ENCODE measurements around the gene NUP62. TPM values are rescaled to one million over a fixed set of nuclear protein-coding genes. Genes with fewer than 3 reads are reported as not detected.

The NUP62 gene
- total RNA-seq, 1 donor from 2014 or later = 28.4 TPM

DNA sequence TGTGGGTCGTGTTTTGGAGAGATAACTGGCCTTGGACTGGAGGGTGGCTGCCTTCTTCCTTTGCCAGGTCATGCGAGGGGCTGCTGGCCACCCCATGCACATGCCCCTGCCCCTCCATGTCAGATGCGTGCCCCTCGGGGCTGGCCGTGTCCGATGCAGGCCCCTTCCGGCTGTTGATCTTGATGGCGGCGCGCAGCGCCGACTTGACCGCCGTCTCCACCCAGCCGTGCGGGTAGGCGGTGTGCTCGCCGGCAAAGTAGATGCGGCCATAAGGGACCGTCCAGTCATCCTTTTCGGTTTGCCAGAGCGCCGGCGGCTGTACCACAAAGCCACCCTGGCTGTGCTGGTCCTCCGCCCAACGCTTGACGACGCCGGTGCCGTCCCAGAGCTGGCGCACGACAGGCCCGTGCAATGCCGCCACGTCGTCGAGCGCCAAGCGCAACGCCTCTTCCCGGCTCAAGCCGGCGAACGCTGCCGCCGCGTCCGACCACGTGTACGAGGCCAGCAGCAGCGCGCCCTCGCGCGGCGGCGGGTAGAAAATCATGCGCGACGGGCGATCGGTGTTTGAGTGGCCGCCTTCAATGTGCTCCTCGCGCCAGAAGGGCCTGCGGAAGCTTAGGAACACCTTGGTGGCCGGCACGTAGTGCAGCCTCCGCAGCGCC lies 39.5 kb downstream of the NUP62 start:
- peak; percentile 83 for DNase-seq
- intact Hi-C loops (cut with micrococcal nuclease) = no loop called here
- ATAC-seq = peak; percentile 74

DNA sequence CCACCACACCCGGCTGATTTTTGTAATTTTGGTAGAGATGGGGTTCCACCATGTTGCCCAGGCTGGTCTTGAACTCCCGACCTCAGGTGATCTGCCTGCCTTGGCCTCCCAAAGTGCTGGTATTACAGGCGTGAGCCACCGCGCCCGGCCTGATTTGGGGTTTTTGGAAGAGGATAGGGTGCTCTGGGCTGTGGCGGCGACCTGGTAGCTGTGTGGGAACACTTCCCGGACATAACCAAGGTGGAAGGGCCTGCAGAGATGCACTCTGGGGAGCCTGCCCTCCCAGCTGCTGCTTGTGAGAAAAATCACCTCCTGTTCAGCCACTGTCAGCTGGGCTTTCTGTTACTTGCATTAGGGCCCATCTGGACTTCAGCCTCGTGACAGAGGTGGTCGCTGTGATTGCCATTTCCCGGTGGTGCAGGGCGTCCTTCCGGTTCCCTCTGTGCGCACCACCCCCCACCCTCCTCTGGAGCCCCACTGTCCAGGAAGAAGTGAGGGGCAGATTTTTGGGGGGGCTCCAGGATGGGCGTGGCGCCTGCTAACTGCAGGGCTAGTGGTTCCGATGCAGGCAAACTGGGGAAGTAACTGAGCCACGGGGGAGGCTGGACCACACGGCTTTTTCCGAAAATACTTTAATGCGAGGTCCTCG lies 40.1 kb downstream of the NUP62 start:
- DNase-seq = no peak
- intact Hi-C loops (cut with micrococcal nuclease) = no loop called here
- no peak for ATAC-seq

DNA sequence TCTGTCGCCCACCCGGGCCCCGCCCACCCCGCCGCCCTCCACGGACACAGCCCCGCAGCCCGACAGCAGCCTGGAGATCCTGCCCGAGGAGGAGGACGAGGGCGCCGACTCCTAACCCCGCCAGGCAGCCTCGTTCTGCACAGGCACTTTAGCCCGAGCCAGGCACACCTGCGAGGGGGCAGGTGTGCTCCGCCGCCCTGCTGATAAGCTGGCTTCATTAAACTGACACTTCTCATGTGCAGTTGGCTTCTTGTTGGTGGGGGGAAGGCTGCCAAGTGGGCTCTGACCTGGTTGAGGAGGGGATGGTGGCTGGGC lies 40.8 kb downstream of the NUP62 start:
- DNase-seq (no peak), ATAC-seq (no peak)
- intact Hi-C loops (cut with micrococcal nuclease) = no loop called here

DNA sequence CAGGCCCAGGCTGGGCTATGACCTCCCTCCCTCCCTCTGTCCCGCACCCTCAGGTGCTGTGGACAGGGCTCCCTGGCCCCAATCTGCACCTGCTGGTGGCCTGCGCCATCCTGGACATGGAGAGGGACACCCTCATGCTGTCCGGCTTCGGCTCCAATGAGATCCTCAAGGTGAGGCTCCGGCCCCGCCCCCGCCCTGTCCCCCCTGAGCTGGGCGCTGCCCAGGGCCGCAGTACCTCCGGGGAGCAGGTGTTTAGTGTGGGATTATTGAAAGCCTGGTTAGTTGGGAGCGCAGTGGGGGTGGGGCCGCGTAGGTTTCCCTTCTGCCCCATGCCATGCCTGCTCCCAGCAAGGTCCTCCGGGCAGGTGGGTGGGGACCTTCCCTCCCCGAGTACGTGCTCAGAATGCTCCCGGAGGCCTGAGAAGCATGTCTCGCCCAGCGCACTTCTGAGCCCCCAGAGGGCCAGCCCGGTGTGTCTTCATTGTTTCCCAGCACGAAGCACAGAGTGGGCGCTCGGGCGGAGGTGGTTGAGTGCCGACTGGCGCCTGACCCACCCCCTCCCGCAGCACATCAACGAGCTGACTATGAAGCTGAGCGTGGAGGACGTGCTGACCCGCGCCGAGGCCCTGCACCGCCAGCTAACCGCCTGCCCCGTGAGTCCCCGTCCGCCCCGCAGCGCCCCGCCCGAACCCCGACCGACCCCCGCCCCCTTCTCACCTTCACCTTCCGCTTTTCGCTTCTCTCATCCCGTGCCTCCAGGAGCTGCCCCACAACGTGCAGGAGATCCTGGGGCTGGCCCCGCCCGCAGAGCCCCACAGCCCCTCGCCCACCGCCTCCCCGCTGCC lies 41.4 kb downstream of the NUP62 start:
- ATAC-seq = no peak
- no peak for DNase-seq
- intact Hi-C loops (cut with micrococcal nuclease) = no loop called here

DNA sequence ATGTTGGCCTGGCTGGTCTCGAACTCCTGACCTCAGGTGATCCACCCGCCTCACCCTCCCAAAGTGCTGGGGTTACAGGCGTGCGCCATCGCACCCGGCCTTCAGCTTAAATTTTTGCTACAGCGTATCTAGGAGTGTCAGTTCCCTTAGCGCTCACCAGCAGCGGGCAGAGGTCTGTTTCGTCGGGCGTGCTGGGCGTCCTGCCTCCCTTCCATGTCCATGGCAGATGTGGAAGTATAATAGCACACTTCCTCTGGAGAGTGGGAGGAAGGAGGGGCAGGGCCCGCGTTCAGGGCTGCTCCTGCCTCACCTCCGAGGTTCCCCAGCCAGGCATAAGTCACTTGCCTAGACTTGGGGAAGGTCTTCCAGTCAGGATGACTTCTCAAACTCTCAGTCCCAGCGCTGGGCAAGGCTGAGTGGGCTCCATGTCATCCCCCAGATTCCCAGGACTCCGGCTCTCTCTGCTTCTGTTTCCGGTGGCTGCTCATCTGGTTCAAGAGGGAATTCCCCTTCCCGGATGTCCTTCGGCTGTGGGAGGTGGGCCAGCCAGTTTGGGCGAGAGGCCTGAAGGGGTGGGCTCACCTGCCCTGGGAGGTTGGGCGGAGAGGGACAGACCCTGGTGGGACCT lies 42.2 kb downstream of the NUP62 start:
- intact Hi-C loops (cut with micrococcal nuclease) = no loop called here
- DNase-seq = no peak
- no peak for ATAC-seq

DNA sequence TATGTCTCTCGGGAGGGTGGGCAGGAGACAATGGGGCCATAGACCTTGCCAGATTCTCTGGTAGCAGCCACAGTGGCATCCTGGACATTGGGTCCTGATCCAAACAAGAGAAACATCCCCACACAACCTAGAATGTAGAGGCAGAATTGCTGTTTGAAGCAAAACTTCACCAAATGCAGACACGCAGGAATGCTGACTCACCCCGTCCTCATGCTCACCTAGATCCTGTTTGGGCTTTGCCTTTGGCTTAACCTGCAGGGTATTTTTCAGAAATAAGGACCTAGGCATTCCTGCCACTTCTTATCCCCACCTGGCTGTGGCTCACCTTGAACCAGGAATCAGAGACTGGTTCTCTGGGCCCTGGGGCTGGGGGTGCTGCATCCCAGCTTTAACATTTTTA lies 44.5 kb downstream of the NUP62 start:
- ATAC-seq (no peak), DNase-seq (no peak)
- intact Hi-C loops (cut with micrococcal nuclease) = no loop called here

DNA sequence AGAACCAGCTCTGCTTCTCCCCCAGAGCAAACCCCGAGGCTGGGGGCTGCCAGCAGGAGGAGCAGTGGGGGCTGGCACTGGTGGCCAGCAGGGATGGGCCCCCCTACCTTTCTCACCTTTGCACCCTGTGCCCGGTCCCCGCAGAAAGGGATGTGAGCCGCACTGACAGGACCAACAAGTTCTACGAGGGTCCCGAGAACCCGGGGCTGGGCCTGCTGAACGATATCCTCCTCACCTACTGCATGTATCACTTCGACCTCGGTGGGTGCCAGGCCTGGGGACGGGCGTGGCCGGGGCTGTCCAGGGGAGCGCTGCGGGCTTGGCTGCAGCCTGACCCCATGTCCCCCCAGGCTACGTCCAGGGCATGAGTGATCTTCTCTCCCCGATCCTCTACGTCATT lies 45.2 kb downstream of the NUP62 start:
- DNase-seq (no peak), ATAC-seq (no peak)
- intact Hi-C loops (cut with micrococcal nuclease) = no loop called here

DNA sequence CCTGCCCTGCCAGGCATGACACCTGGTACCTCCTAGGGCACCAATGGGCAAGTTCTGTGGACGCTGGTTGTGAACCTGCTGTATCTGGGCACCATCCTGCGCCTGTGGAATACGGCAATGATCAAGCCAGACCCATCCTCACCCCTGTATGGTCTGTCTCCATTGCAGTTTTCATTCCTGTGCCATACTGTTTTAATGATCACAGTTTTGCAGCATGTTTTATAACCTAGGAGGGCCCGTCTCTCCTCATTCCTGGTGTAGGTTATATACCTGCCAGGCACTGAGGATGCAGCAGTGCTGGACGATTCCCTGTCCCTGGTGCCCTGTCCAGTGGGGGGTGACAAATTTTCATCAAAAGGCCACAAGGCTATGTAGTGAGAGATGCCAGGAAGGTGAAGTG lies 46.2 kb downstream of the NUP62 start:
- intact Hi-C loops (cut with micrococcal nuclease) = no loop called here
- DNase-seq = no peak
- no peak for ATAC-seq

DNA sequence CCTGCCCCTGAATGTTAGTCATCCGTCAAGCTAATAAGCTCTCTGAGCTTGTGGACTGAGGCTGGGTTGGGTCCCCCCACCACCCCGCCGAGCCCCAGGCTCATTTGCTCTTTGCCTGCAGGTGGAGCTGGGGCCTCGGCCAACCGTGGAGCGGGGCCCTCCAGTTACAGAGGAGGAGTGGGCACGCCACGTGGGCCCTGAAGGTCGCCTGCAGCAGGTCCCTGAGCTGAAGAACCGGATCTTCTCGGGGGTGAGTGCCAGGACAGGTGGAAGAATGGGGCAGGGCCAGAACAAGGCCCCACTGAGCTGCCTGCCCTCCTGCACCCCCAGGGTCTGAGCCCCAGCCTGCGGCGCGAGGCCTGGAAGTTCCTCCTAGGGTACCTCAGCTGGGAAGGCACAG lies 46.7 kb downstream of the NUP62 start:
- intact Hi-C loops (cut with micrococcal nuclease) = no loop called here

DNA sequence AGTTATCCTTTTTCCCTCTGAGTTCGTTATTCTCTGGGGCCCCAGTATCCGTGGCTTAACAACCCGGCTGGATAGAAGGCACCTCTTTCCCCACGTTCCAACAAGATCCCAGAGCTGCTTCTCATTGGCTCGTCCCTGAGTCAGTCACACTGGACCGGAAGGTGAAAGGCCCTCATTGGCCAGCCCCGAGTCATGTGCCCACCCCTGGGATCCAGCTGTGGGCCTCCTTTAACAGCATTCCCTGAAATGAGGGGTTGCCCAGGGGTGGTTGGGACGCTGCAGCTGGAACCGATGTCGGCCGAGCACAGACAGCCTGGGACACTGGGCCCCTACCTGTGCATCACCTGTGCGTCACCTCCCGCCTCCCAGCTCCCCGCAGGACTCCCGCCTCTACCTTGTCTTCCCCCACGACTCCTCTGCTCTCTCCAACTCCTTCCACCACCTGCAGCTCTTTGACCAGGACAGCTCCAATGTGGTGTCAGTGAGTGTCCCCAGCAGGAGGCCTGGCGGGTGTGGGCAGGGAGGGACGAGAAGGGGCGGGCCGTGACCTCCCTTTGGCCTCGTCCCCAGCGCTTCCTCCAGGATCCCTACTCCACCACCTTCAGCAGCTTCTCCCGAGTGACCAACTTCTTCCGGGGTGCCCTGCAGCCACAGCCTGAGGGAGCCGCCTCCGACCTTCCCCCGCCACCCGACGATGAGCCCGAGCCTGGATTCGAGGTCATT lies 47.5 kb downstream of the NUP62 start:
- DNase-seq (no peak), ATAC-seq (no peak)
- intact Hi-C loops (cut with micrococcal nuclease) = no loop called here

More for the DNA sequence above, 46.7 kb downstream of the NUP62 start:
- ATAC-seq = no peak
- DNase-seq = no peak

DNA sequence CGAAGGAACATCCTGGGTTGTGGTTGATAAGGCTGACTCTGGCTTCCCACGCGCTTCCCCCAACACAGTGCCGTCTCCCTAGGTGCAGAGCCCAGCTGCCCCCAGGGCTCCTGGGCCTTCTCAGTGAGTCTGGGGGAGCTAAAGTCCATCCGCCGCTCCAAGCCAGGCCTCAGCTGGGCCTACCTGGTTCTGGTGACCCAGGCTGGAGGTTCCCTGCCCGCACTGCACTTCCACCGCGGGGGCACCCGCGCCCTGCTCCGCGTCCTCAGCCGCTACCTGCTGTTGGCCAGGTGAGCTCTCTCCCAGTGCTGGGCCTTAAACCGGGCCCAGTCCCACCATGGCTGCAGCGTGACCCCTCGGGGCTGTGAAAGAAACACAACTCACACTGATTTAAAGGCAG lies 48.1 kb downstream of the NUP62 start:
- ATAC-seq (no peak), DNase-seq (no peak)
- intact Hi-C loops (cut with micrococcal nuclease) = no loop called here

DNA sequence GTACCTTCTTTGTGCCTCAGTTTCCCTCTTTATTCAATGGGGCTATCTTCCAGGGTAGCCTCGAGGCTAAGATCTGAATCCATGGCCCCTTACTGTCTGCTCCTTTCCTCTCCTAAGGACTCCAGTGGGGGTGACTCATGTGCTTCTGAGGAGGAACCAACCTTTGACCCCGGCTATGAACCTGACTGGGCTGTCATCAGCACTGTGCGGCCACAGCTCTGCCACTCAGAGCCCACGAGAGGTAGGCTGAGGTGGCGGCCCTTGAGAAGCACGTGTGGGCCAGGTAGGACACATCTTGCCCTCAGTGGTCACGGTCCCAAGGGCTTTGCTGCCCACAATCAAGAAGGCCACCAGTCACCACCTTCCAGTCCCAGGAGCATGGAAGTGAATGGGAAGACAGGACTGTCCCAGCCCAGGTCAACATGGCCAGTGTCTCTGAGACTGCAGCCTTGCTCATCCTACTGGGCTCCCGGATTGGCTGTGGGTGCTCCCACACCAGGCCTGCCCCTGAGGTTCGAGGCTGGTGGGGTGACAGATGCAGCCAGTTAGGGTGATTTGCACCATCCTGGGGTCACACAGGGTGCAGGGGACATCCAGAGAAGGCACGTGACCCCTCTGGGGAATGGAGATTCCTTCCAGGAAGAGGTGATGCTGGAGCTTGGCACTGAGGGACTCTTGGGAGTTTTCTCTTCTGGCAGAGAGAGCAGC lies 49.0 kb downstream of the NUP62 start:
- intact Hi-C loops (cut with micrococcal nuclease) = no loop called here
- DNase-seq (no peak), ATAC-seq (no peak)

DNA sequence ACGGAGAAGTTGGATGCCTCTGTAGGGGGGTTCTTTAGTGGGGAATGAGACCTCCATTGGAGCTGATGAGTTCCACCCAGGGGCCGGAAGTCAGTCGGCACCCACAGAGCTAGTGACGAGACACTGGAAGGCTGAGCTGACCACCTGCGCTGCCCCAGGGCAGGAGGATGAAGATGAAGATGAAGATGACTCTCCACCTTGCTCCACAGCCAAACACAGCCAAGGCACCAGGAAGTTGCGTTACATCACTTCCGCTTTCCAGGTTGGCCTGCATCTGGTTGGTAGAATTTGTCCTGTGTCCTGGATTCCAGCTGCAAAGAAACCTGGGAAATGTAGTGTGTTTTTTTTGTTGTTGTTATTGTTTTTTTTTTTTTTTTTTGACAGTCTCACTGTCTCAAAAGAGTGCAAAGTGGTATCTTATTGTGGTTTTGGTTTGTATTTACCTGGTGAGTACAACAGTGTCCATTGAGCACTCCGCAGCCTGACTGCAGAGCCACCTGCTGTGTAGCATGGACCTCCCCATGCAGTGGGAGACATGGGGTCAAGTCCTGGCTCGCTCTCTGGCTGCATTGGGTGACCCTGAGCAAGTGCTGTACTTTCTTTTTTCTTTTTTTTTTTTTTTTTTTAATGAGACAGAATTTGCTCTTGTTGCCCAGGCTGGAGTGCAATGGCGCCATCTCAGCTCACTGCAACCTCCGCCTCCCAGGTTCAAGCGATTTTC lies 49.9 kb downstream of the NUP62 start:
- no peak for DNase-seq
- no peak for ATAC-seq
- intact Hi-C loops (cut with micrococcal nuclease) = no loop called here

DNA sequence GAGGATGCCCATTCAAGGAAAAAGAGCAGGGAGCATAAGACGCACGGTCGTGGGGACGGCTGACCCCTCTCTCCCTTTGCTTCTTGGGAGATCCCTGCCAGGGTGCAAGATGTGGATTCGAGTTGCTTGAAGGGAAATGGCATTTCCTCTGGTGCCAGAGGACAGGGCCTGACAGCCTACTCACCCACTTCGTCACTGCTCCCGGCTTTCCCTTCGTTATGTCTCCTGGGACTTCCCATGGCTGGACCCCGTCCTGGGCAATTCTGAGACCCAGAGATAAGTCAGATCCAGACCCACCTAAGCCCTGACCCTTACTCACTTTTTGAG lies 50.6 kb downstream of the NUP62 start:
- ATAC-seq (no peak), DNase-seq (no peak)
- intact Hi-C loops (cut with micrococcal nuclease) = no loop called here

DNA sequence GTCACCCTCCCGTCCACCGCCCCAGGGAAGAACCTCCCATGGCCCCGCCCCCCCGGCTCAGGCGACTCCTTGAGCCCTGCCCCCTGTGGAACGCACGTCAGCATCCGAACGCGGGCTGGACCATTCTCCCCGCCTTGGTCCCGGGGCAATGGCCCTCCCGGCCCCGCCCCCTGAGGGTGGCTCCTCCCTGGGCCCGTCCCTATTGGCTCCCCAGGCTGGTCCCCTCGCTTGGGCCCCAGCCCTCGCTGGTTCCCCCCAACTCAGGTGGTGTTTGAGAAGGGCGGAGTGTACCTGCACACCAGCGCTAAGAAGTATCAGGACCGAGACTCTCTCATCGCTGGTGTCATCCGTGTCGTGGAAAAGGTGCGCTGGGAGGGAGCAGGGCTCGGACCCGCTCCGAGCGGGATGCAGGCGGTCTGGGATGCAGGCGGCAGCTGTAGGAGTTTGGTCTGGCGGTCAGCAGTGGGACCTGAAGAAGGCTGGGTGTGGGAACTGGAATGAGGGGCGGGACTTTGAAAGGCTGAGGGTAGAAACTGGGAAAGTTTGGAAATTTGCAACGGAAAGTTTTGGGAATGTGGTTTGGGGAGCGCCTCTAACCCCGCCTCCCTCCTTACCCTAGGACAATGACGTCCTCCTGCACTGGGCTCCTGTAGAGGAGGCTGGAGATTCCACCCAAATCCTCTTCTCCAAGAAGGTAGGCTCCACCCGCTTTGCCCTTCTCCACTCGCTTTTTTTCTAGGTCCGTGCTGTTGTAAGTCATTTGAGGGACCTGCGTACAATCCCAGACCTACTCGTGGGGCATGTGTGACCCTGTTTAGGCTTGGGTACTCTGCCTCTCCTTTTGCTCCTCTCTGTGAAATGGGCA lies 51.2 kb downstream of the NUP62 start:
- ATAC-seq = peak; percentile 73
- intact Hi-C loops (cut with micrococcal nuclease) = no loop called here

DNA sequence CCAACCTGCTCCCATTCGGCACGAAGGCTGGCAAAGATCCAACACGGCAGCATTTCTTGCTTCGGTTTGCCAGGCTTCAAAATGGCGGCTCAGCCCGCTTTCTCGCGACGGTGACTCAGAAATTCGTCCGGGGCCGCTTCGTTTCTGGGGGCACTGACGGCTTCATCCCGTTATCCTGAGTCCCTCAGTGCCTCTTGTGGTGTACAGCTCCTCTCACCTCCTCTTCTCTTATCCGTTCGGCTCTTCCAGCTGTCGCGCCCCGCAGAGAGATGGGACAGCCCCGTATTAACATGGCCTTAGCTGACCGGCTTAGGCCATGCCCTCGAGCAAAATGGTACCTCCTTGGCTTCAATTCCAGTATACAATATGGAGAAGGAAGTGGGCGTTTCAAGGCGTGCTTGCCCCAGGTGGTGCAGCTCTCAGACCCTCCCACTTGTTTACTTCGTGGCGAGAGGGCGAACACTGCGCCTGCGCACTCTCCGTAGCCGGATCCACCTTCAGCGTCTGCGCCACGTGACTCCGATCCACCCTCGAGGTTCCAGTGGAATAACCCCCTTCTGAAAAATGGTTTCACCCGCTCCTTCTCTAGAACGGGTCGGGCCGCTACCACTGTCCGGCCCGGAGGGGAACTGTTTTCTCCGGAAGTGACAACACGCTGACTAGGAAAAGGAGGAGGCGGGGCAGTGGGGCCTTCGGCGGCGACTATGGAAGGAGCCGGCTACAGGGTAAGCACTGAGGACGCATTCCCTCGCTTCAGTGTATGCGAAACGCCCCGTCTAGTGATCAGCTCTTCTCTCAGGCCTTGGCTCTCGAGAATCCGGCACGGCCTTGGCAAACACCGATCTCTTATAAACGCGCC lies 52.1 kb downstream of the NUP62 start, which contains the start of the genes AKT1S1 and TBC1D17:
Gene AKT1S1, minus strand, starts transcription at position 336 of the 859 bp plus-strand sequence. CDS start 4,060 bp downstream, outside the sequence.
Gene TBC1D17, plus strand, starts transcription at position 683 of the 859 bp plus-strand sequence. Its CDS starts 22 bp downstream, at position 705.
- peak; percentile 78 for ATAC-seq
- peak; percentile 99 for DNase-seq
- intact Hi-C loops (cut with micrococcal nuclease) = no loop called here

More for the DNA sequence above, 51.2 kb downstream of the NUP62 start:
- peak; percentile 99 for DNase-seq

All from left ventricle myocardium superior (tissue), 1 donor.